ENCODE results near the gene HOXD12. TPM values are rescaled to one million over a fixed set of nuclear protein-coding genes. Genes with fewer than 3 reads are reported as not detected.

HOXD12 gene
- total RNA-seq, 1 experiment from 2014 or later: 0.13 TPM

DNA sequence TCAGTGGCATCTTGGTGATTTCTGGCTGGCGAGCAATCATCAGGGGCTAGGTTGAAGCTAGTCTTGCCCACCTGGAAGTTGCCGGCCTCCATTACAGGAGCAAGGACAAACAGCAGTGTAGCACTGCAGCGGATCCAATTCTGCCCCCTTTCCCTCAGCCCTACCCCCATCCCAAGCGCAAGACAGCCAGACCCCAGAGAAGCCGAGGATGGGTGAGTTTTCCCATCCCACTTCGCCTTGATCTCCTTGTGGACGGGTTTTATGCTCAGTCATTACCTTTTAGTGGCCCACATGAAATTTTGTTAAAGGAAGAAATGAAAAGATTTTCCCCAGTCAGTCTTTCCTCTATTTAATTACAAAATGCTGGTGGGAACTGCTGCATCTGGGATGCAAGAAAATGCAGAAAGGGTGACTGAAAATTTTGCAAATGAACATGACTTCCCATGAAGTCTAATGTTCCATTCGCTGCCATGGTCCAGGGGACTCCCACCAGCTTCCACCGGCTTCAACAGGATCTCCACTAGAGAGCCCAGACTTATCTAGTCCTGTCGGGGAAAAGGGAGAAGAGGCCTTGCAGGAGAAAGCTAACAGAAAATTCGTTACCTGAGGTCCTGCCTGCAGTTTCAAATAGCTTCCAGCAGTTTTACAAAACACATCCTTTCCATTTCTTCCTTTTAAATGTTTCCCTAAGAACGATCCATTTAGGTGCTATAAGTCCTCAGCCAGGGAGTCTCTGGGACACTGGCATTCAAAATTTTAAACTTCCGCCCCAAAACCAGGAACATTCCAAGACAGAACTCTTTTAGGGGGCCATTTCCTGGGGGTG is 21.0 kb downstream of the HOXD12 start:
- ATAC-seq: no peak
- H3K27me3 ChIP-seq (ENCODE audit: control insufficient read depth, insufficient read depth, low read length): no peaks in the 10 kb centered on the region
- H3K27ac ChIP-seq (ENCODE audit: low read length): no peak overlapping the region
- no peak overlapping the region for H3K4me3 ChIP-seq (ENCODE audit: low read depth in 2 of 2, low read length in 2 of 2)
- BruUV-seq (replicated peaks): no TSS peak
- no peaks in the 10 kb centered on the region for H3K36me3 ChIP-seq (ENCODE audit: control insufficient read depth, insufficient read depth, low read length)
- CTCF ChIA-PET: interaction anchor here (1.0 to 1.1 kb wide), 2 partner anchors 9 to 531 kb away, joined by 4 to 5 read pairs; no protein-coding TSS in a partner anchor
- H3K4me1 ChIP-seq (ENCODE audit: control insufficient read depth, insufficient read depth, low read length): no peaks in the 10 kb centered on the region
- TF ChIP-seq, protein P1, sequence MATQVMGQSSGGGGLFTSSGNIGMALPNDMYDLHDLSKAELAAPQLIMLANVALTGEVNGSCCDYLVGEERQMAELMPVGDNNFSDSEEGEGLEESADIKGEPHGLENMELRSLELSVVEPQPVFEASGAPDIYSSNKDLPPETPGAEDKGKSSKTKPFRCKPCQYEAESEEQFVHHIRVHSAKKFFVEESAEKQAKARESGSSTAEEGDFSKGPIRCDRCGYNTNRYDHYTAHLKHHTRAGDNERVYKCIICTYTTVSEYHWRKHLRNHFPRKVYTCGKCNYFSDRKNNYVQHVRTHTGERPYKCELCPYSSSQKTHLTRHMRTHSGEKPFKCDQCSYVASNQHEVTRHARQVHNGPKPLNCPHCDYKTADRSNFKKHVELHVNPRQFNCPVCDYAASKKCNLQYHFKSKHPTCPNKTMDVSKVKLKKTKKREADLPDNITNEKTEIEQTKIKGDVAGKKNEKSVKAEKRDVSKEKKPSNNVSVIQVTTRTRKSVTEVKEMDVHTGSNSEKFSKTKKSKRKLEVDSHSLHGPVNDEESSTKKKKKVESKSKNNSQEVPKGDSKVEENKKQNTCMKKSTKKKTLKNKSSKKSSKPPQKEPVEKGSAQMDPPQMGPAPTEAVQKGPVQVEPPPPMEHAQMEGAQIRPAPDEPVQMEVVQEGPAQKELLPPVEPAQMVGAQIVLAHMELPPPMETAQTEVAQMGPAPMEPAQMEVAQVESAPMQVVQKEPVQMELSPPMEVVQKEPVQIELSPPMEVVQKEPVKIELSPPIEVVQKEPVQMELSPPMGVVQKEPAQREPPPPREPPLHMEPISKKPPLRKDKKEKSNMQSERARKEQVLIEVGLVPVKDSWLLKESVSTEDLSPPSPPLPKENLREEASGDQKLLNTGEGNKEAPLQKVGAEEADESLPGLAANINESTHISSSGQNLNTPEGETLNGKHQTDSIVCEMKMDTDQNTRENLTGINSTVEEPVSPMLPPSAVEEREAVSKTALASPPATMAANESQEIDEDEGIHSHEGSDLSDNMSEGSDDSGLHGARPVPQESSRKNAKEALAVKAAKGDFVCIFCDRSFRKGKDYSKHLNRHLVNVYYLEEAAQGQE (IDR thresholded peaks at IDR 0.05; ENCODE audit: insufficient read depth in 1 of 2, low read depth in 2 of 2, low read length in 1 of 2): no peak
- TF ChIP-seq POLR2AphosphoS5 (IDR thresholded peaks at IDR 0.05; ENCODE audit: low read depth, low read length): no peak
- no peak for TF ChIP-seq TCF7L2 (IDR thresholded peaks at IDR 0.05; ENCODE audit: low read depth, low read length)
- TF ChIP-seq, protein P2, sequence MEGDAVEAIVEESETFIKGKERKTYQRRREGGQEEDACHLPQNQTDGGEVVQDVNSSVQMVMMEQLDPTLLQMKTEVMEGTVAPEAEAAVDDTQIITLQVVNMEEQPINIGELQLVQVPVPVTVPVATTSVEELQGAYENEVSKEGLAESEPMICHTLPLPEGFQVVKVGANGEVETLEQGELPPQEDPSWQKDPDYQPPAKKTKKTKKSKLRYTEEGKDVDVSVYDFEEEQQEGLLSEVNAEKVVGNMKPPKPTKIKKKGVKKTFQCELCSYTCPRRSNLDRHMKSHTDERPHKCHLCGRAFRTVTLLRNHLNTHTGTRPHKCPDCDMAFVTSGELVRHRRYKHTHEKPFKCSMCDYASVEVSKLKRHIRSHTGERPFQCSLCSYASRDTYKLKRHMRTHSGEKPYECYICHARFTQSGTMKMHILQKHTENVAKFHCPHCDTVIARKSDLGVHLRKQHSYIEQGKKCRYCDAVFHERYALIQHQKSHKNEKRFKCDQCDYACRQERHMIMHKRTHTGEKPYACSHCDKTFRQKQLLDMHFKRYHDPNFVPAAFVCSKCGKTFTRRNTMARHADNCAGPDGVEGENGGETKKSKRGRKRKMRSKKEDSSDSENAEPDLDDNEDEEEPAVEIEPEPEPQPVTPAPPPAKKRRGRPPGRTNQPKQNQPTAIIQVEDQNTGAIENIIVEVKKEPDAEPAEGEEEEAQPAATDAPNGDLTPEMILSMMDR (IDR thresholded peaks at IDR 0.05): no peak
- no peak for TF ChIP-seq SIN3A (IDR thresholded peaks at IDR 0.05; ENCODE audit: borderline replicate concordance, insufficient read depth, low read depth, low read length)
- no peak for DNase-seq (ENCODE audit: low read depth, low spot score)
- H3K9me3 ChIP-seq (ENCODE audit: control insufficient read depth, insufficient read depth, low read depth, low read length): no peaks in the 10 kb centered on the region
- intact Hi-C loops (cut with micrococcal nuclease; ENCODE audit: unreplicated experiment) (loop anchor here (10.0 kb wide), 1 partner anchor 694 kb away; no protein-coding TSS in a partner anchor), in situ Hi-C loops (cut with HindIII; ENCODE audit: low pct_unique_long_range_greater_than_20kb, low sequenced_read_pairs) (no loop called here)
- POLR2A ChIA-PET: interaction anchor here (0.6 kb wide), 1 partner anchor 103 kb away, joined by 3 read pairs; no protein-coding TSS in a partner anchor

DNA sequence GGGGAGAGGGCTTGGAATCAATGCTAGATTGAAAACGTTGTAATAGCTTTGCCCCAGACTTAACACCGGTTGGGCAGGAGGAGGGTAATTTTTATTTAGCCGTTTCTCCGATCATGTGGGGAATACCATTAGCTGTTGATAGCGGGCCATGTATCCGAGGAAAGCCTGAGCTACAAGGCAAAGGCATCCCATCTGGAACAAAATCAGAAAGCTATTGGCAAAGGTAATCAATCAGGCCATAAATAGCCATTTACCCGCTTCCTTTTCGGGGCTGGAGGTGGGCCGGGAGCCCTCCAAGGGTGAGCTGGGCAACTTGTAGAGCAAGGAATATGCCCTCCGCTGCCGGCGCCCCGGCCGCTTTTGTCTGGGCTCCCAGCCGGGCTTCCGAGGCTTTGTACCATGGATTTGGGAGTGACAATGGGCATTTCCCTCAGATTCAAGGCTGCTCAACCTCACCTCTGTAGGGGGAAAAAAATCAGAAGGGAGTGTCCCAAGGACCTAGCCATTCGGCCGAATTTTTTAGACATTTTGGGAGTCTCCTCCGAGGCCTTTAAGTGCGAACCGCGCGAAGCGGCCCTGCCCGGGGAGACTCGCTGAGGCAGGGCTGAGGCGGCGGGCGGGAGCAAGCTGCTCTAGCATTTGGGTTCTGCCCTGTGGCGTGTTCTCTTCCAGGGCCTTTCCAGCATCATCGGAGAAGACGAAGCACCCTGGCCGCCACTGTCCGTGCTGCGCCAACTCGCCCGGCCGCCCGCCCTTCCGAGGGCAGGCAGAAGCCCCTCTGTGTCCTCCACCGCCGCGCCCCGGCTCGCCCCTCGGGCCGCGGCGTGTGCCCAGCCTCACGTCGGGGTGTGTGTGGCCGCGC is 21.8 kb downstream of the HOXD12 start:
- ChIA-PET POLR2A (no interaction called here), CTCF (interaction anchor here (1.0 to 1.1 kb wide), 2 partner anchors 10 to 531 kb away, joined by 4 to 5 read pairs; no protein-coding TSS in a partner anchor)
- ATAC-seq (no peak), DNase-seq (ENCODE audit: low read depth, low spot score) (no peak)
- no peak overlapping the region for H3K4me3 ChIP-seq (ENCODE audit: low read depth in 2 of 2, low read length in 2 of 2)
- no TSS peak for BruUV-seq (replicated peaks)
- no peak overlapping the region for H3K27ac ChIP-seq (ENCODE audit: low read length)
- TF ChIP-seq SIN3A (IDR thresholded peaks at IDR 0.05; ENCODE audit: borderline replicate concordance, insufficient read depth, low read depth, low read length): no peak
- TF ChIP-seq, protein P1 (IDR thresholded peaks at IDR 0.05; ENCODE audit: insufficient read depth in 1 of 2, low read depth in 2 of 2, low read length in 1 of 2): no peak
- no peak for TF ChIP-seq POLR2AphosphoS5 (IDR thresholded peaks at IDR 0.05; ENCODE audit: low read depth, low read length)
- no peak for TF ChIP-seq TCF7L2 (IDR thresholded peaks at IDR 0.05; ENCODE audit: low read depth, low read length)
- TF ChIP-seq, protein P2 (IDR thresholded peaks at IDR 0.05): no peak
- no peaks in the 10 kb centered on the region for H3K36me3 ChIP-seq (ENCODE audit: control insufficient read depth, insufficient read depth, low read length)
- H3K27me3 ChIP-seq (ENCODE audit: control insufficient read depth, insufficient read depth, low read length): no peaks in the 10 kb centered on the region
- H3K4me1 ChIP-seq (ENCODE audit: control insufficient read depth, insufficient read depth, low read length): no peaks in the 10 kb centered on the region
- intact Hi-C loops (cut with micrococcal nuclease; ENCODE audit: unreplicated experiment) (loop anchor here (10.0 kb wide), 1 partner anchor 693 kb away; no protein-coding TSS in a partner anchor), in situ Hi-C loops (cut with HindIII; ENCODE audit: low pct_unique_long_range_greater_than_20kb, low sequenced_read_pairs) (no loop called here)
- H3K9me3 ChIP-seq (ENCODE audit: control insufficient read depth, insufficient read depth, low read depth, low read length): no peaks in the 10 kb centered on the region

Measured in Panc1 (cell line).